ENCODE data around the gene KRTAP6-1. TPM values are rescaled to one million over a fixed set of nuclear protein-coding genes. Genes with fewer than 3 reads are reported as not detected.

KRTAP6-1 gene
- total RNA-seq, 1 donor = not detected

- TF ChIP-seq CTCF (IDR thresholded peaks at IDR 0.05; ENCODE audit: insufficient read depth, low read length) = no peak
- no peak overlapping the region for H3K4me3 ChIP-seq (ENCODE audit: low read depth, low read length)
- DNase-seq (ENCODE audit: low read depth) = no peak
These were observed 30.9 kb downstream of the KRTAP6-1 start for GRCh38 chr21:30582870-30583269.

GRCh38 chr21:30580132-30580531, 33.6 kb downstream of the KRTAP6-1 start:
- no peak overlapping the region for H3K4me3 ChIP-seq (ENCODE audit: low read depth, low read length)
- TF ChIP-seq CTCF (IDR thresholded peaks at IDR 0.05; ENCODE audit: insufficient read depth, low read length) = no peak
- no peak for DNase-seq (ENCODE audit: low read depth)

GRCh38 chr21:30579346-30579745, 34.4 kb downstream of the KRTAP6-1 start:
- TF ChIP-seq CTCF (IDR thresholded peaks at IDR 0.05; ENCODE audit: insufficient read depth, low read length) = no peak
- DNase-seq (ENCODE audit: low read depth) = no peak
- no peak overlapping the region for H3K4me3 ChIP-seq (ENCODE audit: low read depth, low read length)

GRCh38 chr21:30577766-30578165, 36.0 kb downstream of the KRTAP6-1 start:
- no peak for DNase-seq (ENCODE audit: low read depth)
- no peak overlapping the region for H3K4me3 ChIP-seq (ENCODE audit: low read depth, low read length)
- TF ChIP-seq CTCF (IDR thresholded peaks at IDR 0.05; ENCODE audit: insufficient read depth, low read length) = no peak

- no peak overlapping the region for H3K4me3 ChIP-seq (ENCODE audit: low read depth, low read length)
- no peak for TF ChIP-seq CTCF (IDR thresholded peaks at IDR 0.05; ENCODE audit: insufficient read depth, low read length)
- no peak for DNase-seq (ENCODE audit: low read depth)
These were observed 46.1 kb downstream of the KRTAP6-1 start for GRCh38 chr21:30567617-30568016.

GRCh38 chr21:30563630-30564029, 50.1 kb downstream of the KRTAP6-1 start:
- DNase-seq (ENCODE audit: low read depth) = no peak
- no peak for TF ChIP-seq CTCF (IDR thresholded peaks at IDR 0.05; ENCODE audit: insufficient read depth, low read length)

More at GRCh38 chr21:30563630-30564029, 50.1 kb downstream of the KRTAP6-1 start:
- H3K4me3 ChIP-seq (ENCODE audit: low read depth, low read length) = no peak overlapping the region

Small RNA genes within 50 kb of the gene (small RNA-seq; reads per million reads assigned to genes)
- gene KRTAP20-1 (not detected), gene KRTAP20-3 (not detected), gene KRTAP20-4 (not detected), gene KRTAP22-1 (not detected), gene KRTAP22-2 (not detected)

Other genes starting within 250 kb of the KRTAP6-1 start
- gene KRTAP13-2, start 241.7 kb downstream of the KRTAP6-1 start, total RNA-seq (ENCODE audit: low replicate concordance) = not detected in 2 replicates
- gene KRTAP13-1, start 217.9 kb downstream of the KRTAP6-1 start, total RNA-seq (ENCODE audit: low replicate concordance) = not detected in 2 replicates
- gene KRTAP13-3, start 188.0 kb downstream of the KRTAP6-1 start, total RNA-seq (ENCODE audit: low replicate concordance) = not detected in 2 replicates
- gene KRTAP13-4, start 183.7 kb downstream of the KRTAP6-1 start, total RNA-seq (ENCODE audit: low replicate concordance) = not detected in 2 replicates
- gene KRTAP15-1, start 173.7 kb downstream of the KRTAP6-1 start, total RNA-seq (ENCODE audit: low replicate concordance) = not detected in 2 replicates
- not detected in 2 replicates for gene KRTAP19-1, start 133.6 kb downstream of the KRTAP6-1 start, total RNA-seq (ENCODE audit: low replicate concordance)
- not detected in 2 replicates for gene KRTAP19-2, start 126.5 kb downstream of the KRTAP6-1 start, total RNA-seq (ENCODE audit: low replicate concordance)
- not detected in 2 replicates for gene KRTAP19-3, start 121.9 kb downstream of the KRTAP6-1 start, total RNA-seq (ENCODE audit: low replicate concordance)
- not detected in 2 replicates for gene KRTAP19-4, start 116.8 kb downstream of the KRTAP6-1 start, total RNA-seq (ENCODE audit: low replicate concordance)
- not detected in 2 replicates for gene KRTAP19-5, start 111.8 kb downstream of the KRTAP6-1 start, total RNA-seq (ENCODE audit: low replicate concordance)
- not detected in 2 replicates for gene KRTAP19-6, start 72.1 kb downstream of the KRTAP6-1 start, total RNA-seq (ENCODE audit: low replicate concordance)
- gene KRTAP19-7, start 52.6 kb downstream of the KRTAP6-1 start, total RNA-seq (ENCODE audit: low replicate concordance) = not detected in 2 replicates
- gene KRTAP22-2, start 23.5 kb downstream of the KRTAP6-1 start, total RNA-seq (ENCODE audit: low replicate concordance) = not detected in 2 replicates
- not detected in 2 replicates for gene KRTAP6-3, start 21.5 kb downstream of the KRTAP6-1 start, total RNA-seq (ENCODE audit: low replicate concordance)
- not detected in 2 replicates for gene KRTAP6-2, start 15.0 kb downstream of the KRTAP6-1 start, total RNA-seq (ENCODE audit: low replicate concordance)
- not detected in 2 replicates for gene KRTAP22-1, start 12.8 kb downstream of the KRTAP6-1 start, total RNA-seq (ENCODE audit: low replicate concordance)
- gene KRTAP20-1, start 2.5 kb upstream of the KRTAP6-1 start, total RNA-seq (ENCODE audit: low replicate concordance) = not detected in 2 replicates
- gene KRTAP20-4, start 6.7 kb upstream of the KRTAP6-1 start, total RNA-seq (ENCODE audit: low replicate concordance) = not detected in 2 replicates
- gene KRTAP20-2, start 21.3 kb upstream of the KRTAP6-1 start, total RNA-seq (ENCODE audit: low replicate concordance) = not detected in 2 replicates
- not detected in 2 replicates for gene KRTAP20-3, start 28.9 kb upstream of the KRTAP6-1 start, total RNA-seq (ENCODE audit: low replicate concordance)
- not detected in 2 replicates for gene KRTAP21-3, start 104.8 kb upstream of the KRTAP6-1 start, total RNA-seq (ENCODE audit: low replicate concordance)
- not detected in 2 replicates for gene KRTAP21-2, start 133.3 kb upstream of the KRTAP6-1 start, total RNA-seq (ENCODE audit: low replicate concordance)
- gene KRTAP21-1, start 141.5 kb upstream of the KRTAP6-1 start, total RNA-seq (ENCODE audit: low replicate concordance) = not detected in 2 replicates
- gene KRTAP8-1, start 199.3 kb upstream of the KRTAP6-1 start, total RNA-seq (ENCODE audit: low replicate concordance) = not detected in 2 replicates
- gene KRTAP7-1, start 215.8 kb upstream of the KRTAP6-1 start, total RNA-seq (ENCODE audit: low replicate concordance) = not detected in 2 replicates

Data from fibroblast of the aortic adventitia (primary cell).